ENCODE data around the gene HECTD3. TPM values are rescaled to one million over a fixed set of nuclear protein-coding genes. Genes with fewer than 3 reads are reported as not detected.
"Not testable (repeated sequence)": the region's sequence is repeated elsewhere in the genome, so short reads cannot be mapped to it uniquely, and the experiment has no call there.

Gene HECTD3
- total RNA-seq, 2 donors from 2014 or later, result 40.4 to 66.3 TPM

DNA sequence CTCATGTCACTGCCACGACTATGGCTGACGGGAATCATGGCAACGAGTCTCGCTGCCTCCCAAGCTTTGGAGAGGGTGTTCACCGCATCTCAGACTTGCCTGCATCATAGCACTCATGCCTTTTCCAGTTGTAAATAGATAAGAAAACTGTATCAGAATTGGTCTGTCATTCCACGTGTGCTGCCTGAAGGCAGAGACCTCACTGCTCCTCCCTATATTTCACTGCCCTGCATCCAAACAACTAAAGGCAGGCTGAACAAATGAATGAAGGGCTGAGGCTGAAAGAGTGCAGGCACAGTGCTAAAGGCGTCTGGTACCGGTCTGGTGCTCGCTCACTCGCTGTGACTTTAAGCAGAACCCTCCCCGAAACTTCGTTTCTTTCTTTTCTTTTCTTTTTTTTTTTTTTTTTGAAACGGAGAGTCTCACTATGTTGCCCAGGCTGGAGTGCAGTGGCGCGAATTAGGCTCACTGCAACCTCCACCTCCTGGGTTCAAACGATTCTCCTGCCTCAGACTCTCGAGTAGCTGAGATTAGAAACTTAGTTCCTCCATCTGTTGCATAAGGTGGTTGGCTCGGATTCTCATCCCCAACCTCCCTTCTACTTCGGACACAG is 25.3 kb downstream of the HECTD3 start:
- peak overlapping the region; percentile 94 for H3K4me3 ChIP-seq
- H3K27ac ChIP-seq, result peak overlapping the region; percentile 41 to 60
- no peaks in the 10 kb centered on the region for H3K27me3 ChIP-seq (replicated peaks; ENCODE audit: insufficient read depth)
- ATAC-seq (ENCODE audit: insufficient number of reproducible peaks, low FRiP score, low read depth) (no peak), DNase-seq (ENCODE audit: low spot score) (no peak)
- peaks cover 15 to 34% of the 10 kb centered on the region in 2 donors for H3K4me1 ChIP-seq (ENCODE audit: control insufficient read depth in 1 of 2, low read depth in 2 of 2)
- peaks cover under 1% of the 10 kb centered on the region for H3K36me3 ChIP-seq
- TF ChIP-seq, protein P1, sequence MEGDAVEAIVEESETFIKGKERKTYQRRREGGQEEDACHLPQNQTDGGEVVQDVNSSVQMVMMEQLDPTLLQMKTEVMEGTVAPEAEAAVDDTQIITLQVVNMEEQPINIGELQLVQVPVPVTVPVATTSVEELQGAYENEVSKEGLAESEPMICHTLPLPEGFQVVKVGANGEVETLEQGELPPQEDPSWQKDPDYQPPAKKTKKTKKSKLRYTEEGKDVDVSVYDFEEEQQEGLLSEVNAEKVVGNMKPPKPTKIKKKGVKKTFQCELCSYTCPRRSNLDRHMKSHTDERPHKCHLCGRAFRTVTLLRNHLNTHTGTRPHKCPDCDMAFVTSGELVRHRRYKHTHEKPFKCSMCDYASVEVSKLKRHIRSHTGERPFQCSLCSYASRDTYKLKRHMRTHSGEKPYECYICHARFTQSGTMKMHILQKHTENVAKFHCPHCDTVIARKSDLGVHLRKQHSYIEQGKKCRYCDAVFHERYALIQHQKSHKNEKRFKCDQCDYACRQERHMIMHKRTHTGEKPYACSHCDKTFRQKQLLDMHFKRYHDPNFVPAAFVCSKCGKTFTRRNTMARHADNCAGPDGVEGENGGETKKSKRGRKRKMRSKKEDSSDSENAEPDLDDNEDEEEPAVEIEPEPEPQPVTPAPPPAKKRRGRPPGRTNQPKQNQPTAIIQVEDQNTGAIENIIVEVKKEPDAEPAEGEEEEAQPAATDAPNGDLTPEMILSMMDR (IDR thresholded peaks at IDR 0.05), result no peak
- H3K9me3 ChIP-seq, result no peaks in the 10 kb centered on the region

DNA sequence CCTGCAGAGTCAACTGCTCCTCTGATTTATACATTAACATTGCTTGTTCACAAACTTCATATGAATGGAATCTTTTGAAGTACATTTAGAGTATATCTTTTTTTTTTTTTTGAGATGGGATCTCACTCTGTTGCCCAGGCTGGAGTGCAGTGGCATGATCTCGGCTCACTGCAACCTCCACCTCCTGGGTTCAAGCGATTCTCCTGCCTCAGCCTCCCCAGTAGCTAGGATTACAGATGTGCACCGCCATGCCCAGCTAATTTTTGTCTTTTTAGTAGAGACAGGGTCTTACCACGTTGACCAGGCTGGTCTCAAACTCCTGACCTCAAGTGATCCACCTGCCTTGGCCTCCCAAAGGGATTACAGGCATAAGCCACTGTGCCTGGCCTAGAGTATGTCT is 33.8 kb downstream of the HECTD3 start:
- not testable (repeated sequence) for H3K4me1 ChIP-seq (ENCODE audit: control insufficient read depth in 1 of 2, low read depth in 2 of 2); ATAC-seq (ENCODE audit: insufficient number of reproducible peaks, low FRiP score, low read depth); H3K9me3 ChIP-seq; H3K27ac ChIP-seq; DNase-seq (ENCODE audit: low spot score); H3K27me3 ChIP-seq (replicated peaks; ENCODE audit: insufficient read depth); H3K4me3 ChIP-seq
- H3K36me3 ChIP-seq, result peaks cover 16% of the 10 kb centered on the region

- Histone ChIP-seq H3K4me1 (ENCODE audit: control insufficient read depth in 1 of 2, low read depth in 2 of 2) (peaks cover 0 to under 1% of the 10 kb centered on the region in 2 donors), H3K9me3 (no peaks in the 10 kb centered on the region), H3K4me3 (no peak overlapping the region), H3K36me3 (peaks cover 16% of the 10 kb centered on the region), H3K27me3 (replicated peaks; ENCODE audit: insufficient read depth) (no peaks in the 10 kb centered on the region), H3K27ac (no peak overlapping the region)
- TF ChIP-seq, protein P1 (IDR thresholded peaks at IDR 0.05), result no peak
- ATAC-seq (ENCODE audit: insufficient number of reproducible peaks, low FRiP score, low read depth) (no peak), DNase-seq (ENCODE audit: low spot score) (no peak)
Observed at GRCh38 chr1:44976252-44976651, 34.9 kb downstream of the HECTD3 start.

- H3K4me1 ChIP-seq (ENCODE audit: control insufficient read depth in 1 of 2, low read depth in 2 of 2), result peaks cover 3 to 12% of the 10 kb centered on the region in 2 donors
- no peaks in the 10 kb centered on the region for H3K27me3 ChIP-seq (replicated peaks; ENCODE audit: insufficient read depth)
- no peak for DNase-seq (ENCODE audit: low spot score)
- H3K27ac ChIP-seq, result no peak overlapping the region
- no peaks in the 10 kb centered on the region for H3K9me3 ChIP-seq
- TF ChIP-seq, protein P1 (IDR thresholded peaks at IDR 0.05), result no peak
- H3K36me3 ChIP-seq, result peaks cover 5% of the 10 kb centered on the region
- no peak for ATAC-seq (ENCODE audit: insufficient number of reproducible peaks, low FRiP score, low read depth)
- H3K4me3 ChIP-seq, result no peak overlapping the region
Observed at GRCh38 chr1:44973645-44974044, 37.5 kb downstream of the HECTD3 start.

DNA sequence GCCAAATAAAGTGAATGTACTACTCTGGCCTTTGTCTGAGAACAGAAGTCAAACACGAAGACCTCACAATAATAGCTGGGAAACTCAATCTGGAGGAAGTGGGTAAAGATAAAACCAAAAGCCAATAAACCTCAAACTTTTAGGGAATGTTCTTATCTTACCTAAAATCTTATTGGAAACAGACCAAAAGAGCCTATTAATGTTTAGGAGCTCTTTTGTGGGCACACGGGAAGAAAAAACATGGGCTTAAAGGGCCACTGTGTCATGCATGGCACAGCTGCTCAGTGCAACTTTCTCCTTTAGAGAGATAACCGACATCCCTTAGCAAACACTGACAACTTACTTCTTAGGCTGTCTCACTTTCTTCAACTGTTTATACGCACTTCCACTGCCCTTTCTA is 40.8 kb downstream of the HECTD3 start:
- Histone ChIP-seq H3K27ac (no peak overlapping the region), H3K4me3 (no peak overlapping the region), H3K36me3 (no peaks in the 10 kb centered on the region), H3K4me1 (ENCODE audit: control insufficient read depth in 1 of 2, low read depth in 2 of 2) (peaks cover 3 to 12% of the 10 kb centered on the region in 2 donors), H3K9me3 (no peaks in the 10 kb centered on the region), H3K27me3 (replicated peaks; ENCODE audit: insufficient read depth) (no peaks in the 10 kb centered on the region)
- DNase-seq (ENCODE audit: low spot score) (no peak), ATAC-seq (ENCODE audit: insufficient number of reproducible peaks, low FRiP score, low read depth) (no peak)
- TF ChIP-seq, protein P1 (IDR thresholded peaks at IDR 0.05), result no peak

DNA sequence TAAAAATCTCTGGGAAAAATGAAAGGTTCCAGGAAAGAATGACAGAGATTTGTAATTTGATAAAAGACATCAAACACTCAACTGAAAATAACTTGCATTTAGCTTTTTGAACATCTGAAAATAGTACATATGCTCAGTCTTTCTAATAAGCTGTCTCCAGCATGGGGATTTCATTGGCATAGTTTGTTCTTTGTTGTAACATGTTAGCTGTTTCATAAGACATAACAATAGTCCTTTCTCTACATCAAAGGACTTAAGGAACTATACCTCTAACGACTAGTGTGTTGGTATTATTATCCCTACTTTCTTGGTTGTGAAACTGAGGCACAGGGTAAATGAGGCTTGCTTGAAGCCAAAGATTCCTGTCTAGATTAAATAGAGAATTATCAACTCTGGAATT is 46.7 kb downstream of the HECTD3 start:
- no peak for ATAC-seq (ENCODE audit: insufficient number of reproducible peaks, low FRiP score, low read depth)
- no peak overlapping the region for H3K27ac ChIP-seq
- no peak for DNase-seq (ENCODE audit: low spot score)
- H3K9me3 ChIP-seq, result no peaks in the 10 kb centered on the region
- H3K4me1 ChIP-seq (ENCODE audit: control insufficient read depth in 1 of 2, low read depth in 2 of 2), result peaks cover 0 to 3% of the 10 kb centered on the region in 2 donors
- H3K27me3 ChIP-seq (replicated peaks; ENCODE audit: insufficient read depth), result no peaks in the 10 kb centered on the region
- no peaks in the 10 kb centered on the region for H3K36me3 ChIP-seq
- TF ChIP-seq, protein P1 (IDR thresholded peaks at IDR 0.05), result no peak
- H3K4me3 ChIP-seq, result no peak overlapping the region
